ENCODE data around the gene MLH3. TPM values are rescaled to one million over a fixed set of nuclear protein-coding genes. Genes with fewer than 3 reads are reported as not detected.

The MLH3 gene
- 10 to 100 TPM; 16.1 to 19.1 TPM for total RNA-seq

- peak within 1 kb of the TSS; percentile 90 to 93 for H3K27ac ChIP-seq
- peak within 1 kb of the TSS; percentile 50 to 67 for H3K4me3 ChIP-seq
- peaks cover 0 to 22% of the 10 kb centered on the region in 2 donors for H3K4me1 ChIP-seq
- no peaks in the 10 kb centered on the region for H3K36me3 ChIP-seq
- H3K9me3 ChIP-seq = no peaks in the 10 kb centered on the region
- TF ChIP-seq CTCF (IDR thresholded peaks at IDR 0.05) = peak in 1 of 2 donors; percentile 30
- peak; percentile 85 for DNase-seq (ENCODE audit: low spot score)
- H3K27me3 ChIP-seq = no peaks in the 10 kb centered on the region
Observed at GRCh38 chr14:75050852-75051555, at the start of gene MLH3. Gene MLH3 (minus strand): TSS chr14:75051467. CDS start chr14:75049655, 1,812 bp downstream.

GRCh38 chr14:75098682-75099081 lies 47.4 kb upstream of the MLH3 start:
- TF ChIP-seq CTCF (IDR thresholded peaks at IDR 0.05) = no peak
- Histone ChIP-seq H3K27me3 (no peaks in the 10 kb centered on the region), H3K4me3 (no peak overlapping the region), H3K9me3 (no peaks in the 10 kb centered on the region), H3K4me1 (no peaks in the 10 kb centered on the region), H3K36me3 (peaks cover 88% of the 10 kb centered on the region), H3K27ac (no peak overlapping the region)
- no peak for DNase-seq (ENCODE audit: low spot score)

GRCh38 chr14:75098212-75098611 lies 46.9 kb upstream of the MLH3 start:
- TF ChIP-seq CTCF (IDR thresholded peaks at IDR 0.05) = no peak
- H3K27me3 ChIP-seq = no peaks in the 10 kb centered on the region
- DNase-seq (ENCODE audit: low spot score) = no peak
- no peaks in the 10 kb centered on the region for H3K9me3 ChIP-seq
- no peak overlapping the region for H3K27ac ChIP-seq
- no peaks in the 10 kb centered on the region for H3K4me1 ChIP-seq
- no peak overlapping the region for H3K4me3 ChIP-seq
- H3K36me3 ChIP-seq = peaks cover 88% of the 10 kb centered on the region

- Histone ChIP-seq H3K9me3 (no peaks in the 10 kb centered on the region), H3K4me1 (no peaks in the 10 kb centered on the region), H3K27ac (no peak overlapping the region), H3K4me3 (no peak overlapping the region), H3K36me3 (peaks cover 89% of the 10 kb centered on the region), H3K27me3 (no peaks in the 10 kb centered on the region)
- DNase-seq (ENCODE audit: low spot score) = no peak
- no peak for TF ChIP-seq CTCF (IDR thresholded peaks at IDR 0.05)
Observed at GRCh38 chr14:75096959-75097358, 45.7 kb upstream of the MLH3 start.

- no peaks in the 10 kb centered on the region for H3K4me1 ChIP-seq
- no peaks in the 10 kb centered on the region for H3K9me3 ChIP-seq
- no peak for TF ChIP-seq CTCF (IDR thresholded peaks at IDR 0.05)
- no peak for DNase-seq (ENCODE audit: low spot score)
- no peaks in the 10 kb centered on the region for H3K27me3 ChIP-seq
- no peak overlapping the region for H3K27ac ChIP-seq
- H3K4me3 ChIP-seq = no peak overlapping the region
- H3K36me3 ChIP-seq = peaks cover 89% of the 10 kb centered on the region
Observed at GRCh38 chr14:75095690-75096089, 44.4 kb upstream of the MLH3 start.

- H3K36me3 ChIP-seq = peaks cover 93% of the 10 kb centered on the region
Observed at GRCh38 chr14:75094896-75095295, 43.6 kb upstream of the MLH3 start.

More at GRCh38 chr14:75094896-75095295, 43.6 kb upstream of the MLH3 start:
- Histone ChIP-seq H3K27ac (no peak overlapping the region), H3K27me3 (no peaks in the 10 kb centered on the region), H3K4me1 (no peaks in the 10 kb centered on the region), H3K9me3 (no peaks in the 10 kb centered on the region), H3K4me3 (no peak overlapping the region)
- no peak for TF ChIP-seq CTCF (IDR thresholded peaks at IDR 0.05)
- no peak for DNase-seq (ENCODE audit: low spot score)

Data from right atrium auricular region (tissue), 2 donors.